ENCODE results near the gene UMAD1. TPM values are rescaled to one million over a fixed set of nuclear protein-coding genes. Genes with fewer than 3 reads are reported as not detected.

UMAD1 gene
- total and polyA plus RNA-seq, 12 donors = 7.4 to 77.4 (median 24.4) TPM

DNA sequence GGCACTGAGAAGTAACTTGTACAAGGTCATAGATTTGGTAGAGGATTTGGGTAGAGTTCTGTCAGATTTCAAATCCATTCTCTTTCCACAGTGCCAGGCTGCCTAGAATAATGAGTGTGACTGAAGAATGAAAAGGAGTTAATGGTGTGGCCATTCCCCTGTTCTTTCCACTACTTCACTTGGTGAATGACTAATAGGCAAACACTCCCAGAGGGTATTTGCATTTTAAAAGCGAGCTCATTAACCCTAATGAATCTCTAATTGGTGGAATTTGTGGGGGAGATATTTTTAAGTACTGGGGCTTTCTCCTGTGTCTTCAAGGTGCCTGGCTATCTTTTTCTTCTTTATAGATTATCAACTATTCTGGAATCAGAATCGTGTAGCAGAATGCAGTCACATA lies 152.7 kb downstream of the UMAD1 start:
- 65 to 96% (median 84%) methylated on average over 2 of the region's 2 CpGs for WGBS, 4 donors
- Histone ChIP-seq H3K4me1 (replicated peaks in 1 of 2) (no peaks in the 10 kb centered on the region), H3K36me3 (replicated peaks in 1 of 2) (no peaks in the 10 kb centered on the region), H3K9me3 (replicated peaks in 1 of 3) (no peaks in the 10 kb centered on the region), H3K27ac (no peak overlapping the region), H3K4me3 (no peak overlapping the region), H3K27me3 (no peaks in the 10 kb centered on the region)
- intact Hi-C loops (cut with DNase I) = no loop called here
- TF ChIP-seq POLR2A (IDR thresholded peaks at IDR 0.05) (no peak), CTCF (IDR thresholded peaks at IDR 0.05) (no peak)
- DNase-seq = no peak

DNA sequence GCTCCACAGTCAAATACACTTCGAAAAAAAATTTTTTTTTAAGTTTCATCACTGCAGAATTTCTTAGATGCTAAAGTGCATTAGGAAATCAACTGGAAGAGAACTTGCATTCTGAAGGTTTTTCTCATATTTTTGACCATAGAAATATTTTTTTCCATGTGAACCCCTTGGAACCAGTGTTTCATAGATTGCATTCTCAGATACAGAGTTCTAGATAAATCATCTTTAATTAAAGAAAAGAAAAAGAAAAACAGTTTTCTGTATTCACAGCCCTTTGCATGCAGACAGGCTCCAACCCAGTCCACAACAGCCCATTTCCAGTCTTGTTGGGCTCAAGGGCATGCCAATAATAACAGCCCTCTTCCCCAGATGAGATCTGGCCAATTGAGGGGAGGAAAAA lies 153.4 kb downstream of the UMAD1 start:
- Histone ChIP-seq H3K36me3 (replicated peaks in 1 of 2) (no peaks in the 10 kb centered on the region), H3K27ac (no peak overlapping the region), H3K4me3 (no peak overlapping the region), H3K4me1 (replicated peaks in 1 of 2) (no peaks in the 10 kb centered on the region), H3K9me3 (replicated peaks in 1 of 3) (no peaks in the 10 kb centered on the region), H3K27me3 (no peaks in the 10 kb centered on the region)
- WGBS, 4 donors = 88 to 92% (median 91%) methylated on average over 1 of the region's 1 CpG
- DNase-seq = no peak
- TF ChIP-seq POLR2A (IDR thresholded peaks at IDR 0.05) (no peak), CTCF (IDR thresholded peaks at IDR 0.05) (no peak)
- intact Hi-C loops (cut with DNase I) = no loop called here

- WGBS, 4 donors = 84 to 93% (median 89%) methylated on average over 2 of the region's 2 CpGs
- DNase-seq = no peak
- Histone ChIP-seq H3K27me3 (no peaks in the 10 kb centered on the region), H3K9me3 (replicated peaks in 1 of 3) (no peaks in the 10 kb centered on the region), H3K36me3 (replicated peaks in 1 of 2) (no peaks in the 10 kb centered on the region), H3K4me3 (no peak overlapping the region), H3K4me1 (replicated peaks in 1 of 2) (no peaks in the 10 kb centered on the region), H3K27ac (no peak overlapping the region)
- TF ChIP-seq CTCF (IDR thresholded peaks at IDR 0.05) (no peak), POLR2A (IDR thresholded peaks at IDR 0.05) (no peak)
- intact Hi-C loops (cut with DNase I) = no loop called here
Observed at GRCh38 chr7:7795203-7795602, 154.7 kb downstream of the UMAD1 start.

DNA sequence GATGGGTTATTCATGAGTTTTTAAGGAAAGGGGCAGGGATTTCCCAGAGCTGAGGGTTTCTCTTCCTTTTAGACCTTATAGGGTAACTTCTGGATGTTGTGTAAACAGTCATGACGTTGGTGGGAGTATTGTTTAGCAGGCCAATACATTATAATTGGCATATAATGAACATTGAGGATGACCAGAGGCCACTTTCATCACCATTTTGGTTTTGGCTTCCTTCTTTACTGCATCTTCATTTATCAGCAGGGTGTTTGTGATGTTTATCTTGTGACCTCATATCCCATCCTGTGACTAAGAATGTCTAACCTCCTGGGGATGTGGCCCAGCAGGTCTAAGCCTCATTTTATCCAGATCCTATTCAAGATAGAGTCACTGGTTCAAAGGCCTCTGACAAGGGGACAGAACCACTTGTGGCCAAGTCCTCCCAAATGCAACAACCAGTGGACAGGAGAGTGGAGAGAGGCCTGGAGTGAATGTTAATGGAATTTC lies 155.1 kb downstream of the UMAD1 start:
- TF ChIP-seq CTCF (IDR thresholded peaks at IDR 0.05) (no peak), POLR2A (IDR thresholded peaks at IDR 0.05) (no peak)
- no peak for DNase-seq
- 74 to 88% (median 81%) methylated on average over 1 of the region's 1 CpG for WGBS, 4 donors
- intact Hi-C loops (cut with DNase I) = no loop called here
- Histone ChIP-seq H3K27me3 (no peaks in the 10 kb centered on the region), H3K36me3 (replicated peaks in 1 of 2) (no peaks in the 10 kb centered on the region), H3K4me1 (replicated peaks in 1 of 2) (no peaks in the 10 kb centered on the region), H3K9me3 (replicated peaks in 1 of 3) (no peaks in the 10 kb centered on the region), H3K27ac (no peak overlapping the region), H3K4me3 (no peak overlapping the region)
